HepG2 (cell line): ENCODE data around the gene FKBP10. TPM values are rescaled to one million over a fixed set of nuclear protein-coding genes. Genes with fewer than 3 reads are reported as not detected.

Experiments
- ATM ChIP-seq: fragments of 450-650 bp; IDR thresholded peaks from 2 replicates; pipeline ENCODE4 v1.7.1; 2017; ENCODE audit warnings: mild to moderate bottlenecking, borderline replicate concordance
- CBFB ChIP-seq: sonication (generic); formaldehyde crosslinking; IDR thresholded peaks from 2 replicates; pipeline ENCODE4 v1.4.0; 2020; ENCODE audit warnings: missing genetic modification reagents
- CHD4 ChIP-seq: fragments of 200-600 bp; sonication (generic); IDR thresholded peaks from 2 replicates; pipeline ENCODE4 v1.7.0; 2017; ENCODE audit warnings: mild to moderate bottlenecking, low read length, borderline replicate concordance
- FOSL2 ChIP-seq: sonication (generic); formaldehyde crosslinking; IDR thresholded peaks from 2 replicates; pipeline ENCODE4 v1.4.0; 2020; ENCODE audit warnings: missing genetic modification reagents
- FOXK1 ChIP-seq: sonication (generic); formaldehyde crosslinking; IDR thresholded peaks from 2 replicates; pipeline ENCODE4 v1.4.0; 2020; ENCODE audit warnings: low read depth, missing genetic modification reagents, borderline replicate concordance
- HMGA1 ChIP-seq: sonication (generic); formaldehyde crosslinking; conservative IDR thresholded peaks from 2 replicates; pipeline ENCODE4 v1.4.0; 2020; ENCODE audit warnings: missing genetic modification reagents
- MXI1 ChIP-seq: IDR thresholded peaks from 3 replicates; pipeline ENCODE4 v1.6.1; 2012; ENCODE audit warnings: low read depth, low read length, inconsistent platforms, borderline replicate concordance
- NCOA1 ChIP-seq: sonication (generic); formaldehyde crosslinking; IDR thresholded peaks from 2 replicates; pipeline ENCODE4 v1.9.0; 2021; ENCODE audit warnings: missing genetic modification reagents
- NR2F6 ChIP-seq, 2 experiments: IDR thresholded peaks; 2 replicates each; pipeline ENCODE4 v1.6.1; 2016; ENCODE audit warnings: antibody characterized with exemption in 1 of 2, mild to moderate bottlenecking in 1 of 2
- RARA ChIP-seq: IDR thresholded peaks from 2 replicates; pipeline ENCODE4 v1.6.1; 2016; ENCODE audit warnings: missing genetic modification reagents, missing compliant biosample characterization
- TBX3 ChIP-seq: fragments of 450-650 bp; IDR thresholded peaks from 2 replicates; pipeline ENCODE4 v1.6.1; 2017; ENCODE audit warnings: antibody characterized with exemption, mild to moderate bottlenecking, inconsistent platforms, borderline replicate concordance
- ZFAT ChIP-seq: sonication (generic); formaldehyde crosslinking; conservative IDR thresholded peaks from 2 replicates; pipeline ENCODE4 v1.8.1; 2023; ENCODE audit warnings: missing genetic modification reagents, inconsistent platforms
- ZNF224 ChIP-seq: sonication (generic); formaldehyde crosslinking; IDR thresholded peaks from 2 replicates; pipeline ENCODE4 v1.5.0; 2020; ENCODE audit warnings: mild to moderate bottlenecking, missing genetic modification reagents
- ZNF343 ChIP-seq: sonication (generic); formaldehyde crosslinking; IDR thresholded peaks from 2 replicates; pipeline ENCODE4 v1.4.0; 2020; ENCODE audit warnings: mild to moderate bottlenecking, missing genetic modification reagents
- ZNF598 ChIP-seq: sonication (generic); formaldehyde crosslinking; IDR thresholded peaks from 2 replicates; pipeline ENCODE4 v1.5.1; 2020; ENCODE audit warnings: mild to moderate bottlenecking, missing genetic modification reagents, borderline replicate concordance
- polyA plus RNA-seq, 8 experiments: library from polyadenylated mRNA; depleted of rRNA in 3 of 8; stranded (reverse) in 7 of 8; unstranded in 1 of 8; fragments of >200 nt; fragmentation: Illumina TruSeq in 4 of 8; extraction: Trizol in 4 of 8; gene quantifications; 2 replicates each; pipeline versions ENCODE4 v1.2.1 to v1.2.3, GENCODE V29; 2011 to 2016; ENCODE audit warnings: low read depth in 4 of 8, missing spikeins in 1 of 8, mixed read lengths in 1 of 8; ENCODE audit not compliant: insufficient read depth in 1 of 8
- total RNA-seq, 5 experiments: library from RNA; depleted of rRNA; stranded (reverse); fragments of >200 nt; fragmentation: Illumina TruSeq; extraction: Trizol; gene quantifications; 2 replicates each; pipeline ENCODE4 v1.2.3, GENCODE V29; 2016; ENCODE audit warnings: low read depth in 1 of 5
- TF ChIP-seq, protein P1 (sequence below): sonication (generic); formaldehyde crosslinking; IDR thresholded peaks from 2 replicates; pipeline ENCODE4 v1.9.0; 2021; ENCODE audit warnings: missing genetic modification reagents, mild to moderate bottlenecking, borderline replicate concordance
- TF ChIP-seq, protein P2 (sequence below): sonication (generic); formaldehyde crosslinking; IDR thresholded peaks from 2 replicates; pipeline ENCODE4 v1.8.1; 2023; ENCODE audit warnings: mild to moderate bottlenecking, missing genetic modification reagents
- TF ChIP-seq, protein P3 (sequence below): sonication (generic); formaldehyde crosslinking; IDR thresholded peaks from 2 replicates; pipeline ENCODE4 v1.9.0; 2021; ENCODE audit warnings: missing genetic modification reagents, mild to moderate bottlenecking, borderline replicate concordance
- TF ChIP-seq, protein P4 (sequence below): sonication (generic); formaldehyde crosslinking; IDR thresholded peaks from 2 replicates; pipeline ENCODE4 v1.4.0; 2020; ENCODE audit warnings: missing genetic modification reagents, borderline replicate concordance

Gene FKBP10
- total and polyA plus RNA-seq, 2 of the 13 experiments (the other 11 are each of a cell fraction or from before 2014, with no cell fraction given): 149 to 573 TPM

DNA sequence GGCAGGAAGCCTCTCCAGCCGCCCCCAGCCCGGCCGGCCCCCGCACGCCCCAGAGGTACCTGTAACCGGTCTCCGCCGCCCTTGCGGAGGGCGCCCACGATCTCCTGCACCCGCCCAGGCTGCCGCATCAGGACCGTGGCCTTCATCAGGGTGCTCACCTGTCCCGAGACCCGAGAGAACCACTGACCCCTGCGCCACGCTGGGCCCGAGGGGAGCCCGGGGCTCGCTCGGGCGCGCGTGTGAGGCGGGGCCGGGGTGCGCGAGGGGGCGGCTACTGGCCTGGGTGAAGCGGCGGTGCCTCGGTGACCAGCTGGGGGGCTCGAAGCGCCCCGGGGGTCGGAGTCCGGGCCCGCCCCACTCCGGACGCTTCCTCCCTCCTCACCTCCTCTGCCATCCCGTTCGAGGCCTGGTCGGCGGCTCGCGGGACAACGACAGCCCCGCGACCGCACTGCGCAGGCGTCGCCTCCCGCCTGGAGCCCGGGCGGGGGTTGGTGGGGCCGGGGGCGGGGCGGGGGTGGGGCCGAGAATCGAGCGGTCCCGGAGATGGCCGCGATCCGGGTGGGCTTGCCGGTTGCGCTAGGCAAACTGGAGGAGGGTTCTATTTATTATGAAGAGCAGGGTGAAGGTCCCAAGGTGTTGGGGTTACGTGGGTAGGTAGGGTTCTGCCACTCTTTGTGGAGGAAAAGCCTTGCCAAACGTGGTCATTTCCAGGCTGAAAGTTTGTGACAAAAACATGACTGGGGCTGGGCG is 23.2 kb downstream of the FKBP10 start, which contains the start of gene NT5C3B (continued):
- TF ChIP-seq ZNF598 (CRISPR knock-in tag) (no peak), NCOA1 (no peak), ZNF224 (CRISPR knock-in tag) (0 out of 2 replicates have a peak, but pooled peaks have one; percentile 56), ATM (no peak), ZNF343 (0 out of 2 replicates have a peak, but pooled peaks have one; percentile 71), TBX3 (no peak), ZFAT (CRISPR knock-in tag) (no peak), HMGA1 (CRISPR knock-in tag) (no peak), RARA (CRISPR knock-in tag) (0 out of 2 replicates have a peak, but pooled peaks have one; percentile 5), FOXK1 (no peak), CBFB (CRISPR knock-in tag) (no peak), CHD4 (no peak), MXI1 (peak; percentile 12; the same call in 1 of the 3 replicates), NR2F6 (IDR thresholded peaks at IDR 0.05) (no peak), NR2F6 (CRISPR knock-in tag; IDR thresholded peaks at IDR 0.05) (no peak), FOSL2 (no peak)
- TF ChIP-seq, protein P1, sequence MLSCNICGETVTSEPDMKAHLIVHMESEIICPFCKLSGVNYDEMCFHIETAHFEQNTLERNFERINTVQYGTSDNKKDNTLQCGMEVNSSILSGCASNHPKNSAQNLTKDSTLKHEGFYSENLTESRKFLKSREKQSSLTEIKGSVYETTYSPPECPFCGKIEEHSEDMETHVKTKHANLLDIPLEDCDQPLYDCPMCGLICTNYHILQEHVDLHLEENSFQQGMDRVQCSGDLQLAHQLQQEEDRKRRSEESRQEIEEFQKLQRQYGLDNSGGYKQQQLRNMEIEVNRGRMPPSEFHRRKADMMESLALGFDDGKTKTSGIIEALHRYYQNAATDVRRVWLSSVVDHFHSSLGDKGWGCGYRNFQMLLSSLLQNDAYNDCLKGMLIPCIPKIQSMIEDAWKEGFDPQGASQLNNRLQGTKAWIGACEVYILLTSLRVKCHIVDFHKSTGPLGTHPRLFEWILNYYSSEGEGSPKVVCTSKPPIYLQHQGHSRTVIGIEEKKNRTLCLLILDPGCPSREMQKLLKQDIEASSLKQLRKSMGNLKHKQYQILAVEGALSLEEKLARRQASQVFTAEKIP (CRISPR knock-in tag): no peak
- TF ChIP-seq, protein P2, sequence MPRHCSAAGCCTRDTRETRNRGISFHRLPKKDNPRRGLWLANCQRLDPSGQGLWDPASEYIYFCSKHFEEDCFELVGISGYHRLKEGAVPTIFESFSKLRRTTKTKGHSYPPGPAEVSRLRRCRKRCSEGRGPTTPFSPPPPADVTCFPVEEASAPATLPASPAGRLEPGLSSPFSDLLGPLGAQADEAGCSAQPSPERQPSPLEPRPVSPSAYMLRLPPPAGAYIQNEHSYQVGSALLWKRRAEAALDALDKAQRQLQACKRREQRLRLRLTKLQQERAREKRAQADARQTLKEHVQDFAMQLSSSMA (CRISPR knock-in tag): no peak
- TF ChIP-seq, protein P3, sequence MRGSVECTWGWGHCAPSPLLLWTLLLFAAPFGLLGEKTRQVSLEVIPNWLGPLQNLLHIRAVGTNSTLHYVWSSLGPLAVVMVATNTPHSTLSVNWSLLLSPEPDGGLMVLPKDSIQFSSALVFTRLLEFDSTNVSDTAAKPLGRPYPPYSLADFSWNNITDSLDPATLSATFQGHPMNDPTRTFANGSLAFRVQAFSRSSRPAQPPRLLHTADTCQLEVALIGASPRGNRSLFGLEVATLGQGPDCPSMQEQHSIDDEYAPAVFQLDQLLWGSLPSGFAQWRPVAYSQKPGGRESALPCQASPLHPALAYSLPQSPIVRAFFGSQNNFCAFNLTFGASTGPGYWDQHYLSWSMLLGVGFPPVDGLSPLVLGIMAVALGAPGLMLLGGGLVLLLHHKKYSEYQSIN (CRISPR knock-in tag): no peak
- TF ChIP-seq, protein P4, sequence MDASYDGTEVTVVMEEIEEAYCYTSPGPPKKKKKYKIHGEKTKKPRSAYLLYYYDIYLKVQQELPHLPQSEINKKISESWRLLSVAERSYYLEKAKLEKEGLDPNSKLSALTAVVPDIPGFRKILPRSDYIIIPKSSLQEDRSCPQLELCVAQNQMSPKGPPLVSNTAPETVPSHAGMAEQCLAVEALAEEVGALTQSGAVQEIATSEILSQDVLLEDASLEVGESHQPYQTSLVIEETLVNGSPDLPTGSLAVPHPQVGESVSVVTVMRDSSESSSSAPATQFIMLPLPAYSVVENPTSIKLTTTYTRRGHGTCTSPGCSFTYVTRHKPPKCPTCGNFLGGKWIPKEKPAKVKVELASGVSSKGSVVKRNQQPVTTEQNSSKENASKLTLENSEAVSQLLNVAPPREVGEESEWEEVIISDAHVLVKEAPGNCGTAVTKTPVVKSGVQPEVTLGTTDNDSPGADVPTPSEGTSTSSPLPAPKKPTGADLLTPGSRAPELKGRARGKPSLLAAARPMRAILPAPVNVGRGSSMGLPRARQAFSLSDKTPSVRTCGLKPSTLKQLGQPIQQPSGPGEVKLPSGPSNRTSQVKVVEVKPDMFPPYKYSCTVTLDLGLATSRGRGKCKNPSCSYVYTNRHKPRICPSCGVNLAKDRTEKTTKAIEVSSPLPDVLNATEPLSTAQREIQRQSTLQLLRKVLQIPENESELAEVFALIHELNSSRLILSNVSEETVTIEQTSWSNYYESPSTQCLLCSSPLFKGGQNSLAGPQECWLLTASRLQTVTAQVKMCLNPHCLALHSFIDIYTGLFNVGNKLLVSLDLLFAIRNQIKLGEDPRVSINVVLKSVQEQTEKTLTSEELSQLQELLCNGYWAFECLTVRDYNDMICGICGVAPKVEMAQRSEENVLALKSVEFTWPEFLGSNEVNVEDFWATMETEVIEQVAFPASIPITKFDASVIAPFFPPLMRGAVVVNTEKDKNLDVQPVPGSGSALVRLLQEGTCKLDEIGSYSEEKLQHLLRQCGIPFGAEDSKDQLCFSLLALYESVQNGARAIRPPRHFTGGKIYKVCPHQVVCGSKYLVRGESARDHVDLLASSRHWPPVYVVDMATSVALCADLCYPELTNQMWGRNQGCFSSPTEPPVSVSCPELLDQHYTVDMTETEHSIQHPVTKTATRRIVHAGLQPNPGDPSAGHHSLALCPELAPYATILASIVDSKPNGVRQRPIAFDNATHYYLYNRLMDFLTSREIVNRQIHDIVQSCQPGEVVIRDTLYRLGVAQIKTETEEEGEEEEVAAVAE (CRISPR knock-in tag): no peak
